HL-60/S4 (cell line): ENCODE data around the gene PTPRN2.
"Not testable (repeated sequence)": the region's sequence is repeated elsewhere in the genome, so short reads cannot be mapped to it uniquely, and the experiment has no call there.

ENCODE experiments used
- in situ Hi-C: fragments of 300-500 bp; cut with MboI; formaldehyde crosslinking; loops from 2 replicates; pipeline ENCODE4 v1.14.3; 2022; ENCODE audit warnings: low sequenced_read_pairs

The PTPRN2 gene

DNA sequence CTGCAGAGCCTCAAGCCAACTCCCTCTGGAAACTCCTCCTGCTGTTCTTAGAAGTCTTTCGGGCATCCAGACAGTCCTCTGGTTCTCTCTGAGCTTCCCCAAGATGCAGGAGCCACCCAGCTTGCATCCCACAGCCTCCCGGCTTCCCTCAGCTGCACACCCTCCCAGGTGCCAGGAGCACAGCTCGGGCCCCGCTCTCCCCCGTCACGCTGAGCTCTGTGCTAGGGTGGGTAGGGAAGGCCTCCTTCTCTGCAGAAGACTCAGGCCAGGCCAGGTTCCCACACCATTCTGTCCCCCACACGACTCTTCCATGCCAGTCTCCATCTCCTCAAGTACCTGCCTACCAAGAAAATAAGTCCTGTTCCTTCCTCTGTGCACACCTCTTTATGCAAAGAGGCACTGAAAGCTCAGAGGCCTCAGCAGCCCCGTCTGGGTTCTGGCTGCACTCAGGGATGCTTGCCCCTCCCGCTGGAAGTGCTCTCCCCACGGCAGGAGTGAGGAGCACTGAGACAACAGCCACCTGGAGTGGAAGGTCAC, 537.1 kb downstream of the PTPRN2 start:
- in situ Hi-C loops: no loop called here

DNA sequence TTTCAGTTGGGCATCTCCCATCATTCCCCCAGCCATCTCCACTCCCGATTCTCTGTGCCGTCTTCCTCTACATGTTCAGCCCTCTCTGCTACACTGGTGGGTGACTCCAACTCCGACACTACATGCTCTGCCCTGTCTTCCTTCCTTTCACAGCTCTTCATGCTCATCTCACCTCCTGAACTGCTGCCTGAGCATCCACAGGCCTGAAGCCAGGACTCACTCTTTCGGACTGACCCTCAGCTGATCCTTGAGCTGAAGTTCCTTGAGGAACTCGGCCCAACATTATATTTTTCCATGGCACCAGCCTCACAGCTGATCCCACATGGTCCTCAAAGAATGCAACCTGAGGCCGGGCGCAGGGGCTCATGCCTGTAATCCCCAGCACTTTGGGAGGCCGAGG, 538.4 kb downstream of the PTPRN2 start:
- in situ Hi-C loops: no loop called here

DNA sequence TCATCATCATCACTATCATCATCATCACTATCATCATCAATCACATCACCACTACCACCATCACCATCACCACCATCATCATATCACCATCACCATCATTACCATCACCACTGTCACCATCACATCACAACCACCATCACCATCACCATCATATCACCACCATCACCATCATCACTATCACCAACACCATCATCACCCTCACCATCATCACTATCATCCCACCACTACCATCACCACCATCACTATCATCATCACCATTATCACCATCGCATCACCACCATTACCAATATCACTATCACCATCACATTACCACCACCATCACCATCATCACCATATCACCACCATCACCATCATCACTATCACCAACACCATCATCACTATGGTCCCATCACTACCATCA, 539.1 kb downstream of the PTPRN2 start:
- in situ Hi-C loops: no loop called here

DNA sequence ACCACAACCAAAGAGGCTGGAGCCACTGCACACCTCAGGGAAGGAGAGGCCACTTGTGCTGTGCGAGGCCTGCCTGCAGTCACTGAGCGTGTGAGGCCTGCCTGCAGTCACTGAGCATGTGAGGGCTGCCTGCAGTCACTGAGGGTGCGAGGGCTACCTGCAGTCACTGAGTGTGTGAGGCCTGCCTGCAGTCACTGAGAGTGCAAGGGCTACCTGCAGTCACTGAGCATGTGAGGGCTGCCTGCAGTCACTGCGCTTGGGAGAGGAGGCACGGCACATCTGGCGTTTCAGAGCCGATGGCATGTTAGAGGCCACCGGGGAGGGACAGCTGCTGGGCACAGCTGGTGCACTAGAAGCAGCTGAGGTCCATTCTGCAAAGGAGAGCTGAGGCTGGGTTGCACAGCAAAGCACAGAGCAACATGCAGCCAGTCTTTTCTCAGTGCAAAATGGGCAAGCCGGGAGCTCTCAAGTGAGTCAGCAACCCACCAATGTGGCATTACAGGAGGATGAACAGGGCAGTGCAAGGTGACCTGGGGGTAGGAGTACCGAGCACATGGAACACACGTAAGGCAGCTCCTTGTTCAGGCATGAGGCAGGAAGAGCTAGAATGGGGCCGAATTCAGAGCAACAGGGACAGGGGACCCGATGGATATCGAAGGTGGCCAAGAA, 540.1 kb downstream of the PTPRN2 start:
- in situ Hi-C loops: no loop called here

DNA sequence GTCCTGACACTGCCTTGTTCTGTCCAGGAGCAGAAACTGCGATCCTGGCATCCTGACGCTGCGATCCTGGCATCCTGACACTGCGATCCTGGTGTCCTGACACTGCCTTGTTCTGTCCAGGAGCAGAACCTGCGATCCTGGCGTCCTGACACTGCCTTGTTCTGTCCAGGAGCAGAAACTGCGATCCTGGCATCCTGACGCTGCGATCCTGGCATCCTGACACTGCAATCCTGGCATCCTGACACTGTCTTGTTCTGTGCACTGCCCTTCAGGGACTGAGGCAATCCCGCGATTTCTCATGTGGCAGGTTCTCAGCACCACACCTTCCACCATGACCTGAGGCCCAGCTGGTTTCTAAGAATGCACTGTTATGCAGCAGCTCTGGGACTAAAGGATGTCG, 541.4 kb downstream of the PTPRN2 start:
- in situ Hi-C loops: not testable (repeated sequence)

DNA sequence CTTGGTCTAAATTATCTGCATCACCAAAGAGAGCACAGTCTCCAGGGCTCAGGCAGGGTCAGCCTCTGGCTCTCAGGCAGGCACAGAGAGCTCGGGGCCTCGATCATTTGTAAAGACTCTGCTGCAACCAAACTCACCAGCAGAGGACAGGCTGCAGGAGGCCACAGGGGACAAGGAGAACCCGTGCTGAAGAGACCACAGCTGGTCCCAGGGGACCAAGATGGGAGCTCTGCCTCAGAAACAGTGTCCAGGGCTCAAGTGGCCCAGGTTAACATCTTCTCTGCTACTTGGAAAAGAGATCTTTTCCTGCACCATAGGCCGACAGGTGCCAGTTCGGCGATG, 543.2 kb downstream of the PTPRN2 start:
- in situ Hi-C loops: no loop called here

DNA sequence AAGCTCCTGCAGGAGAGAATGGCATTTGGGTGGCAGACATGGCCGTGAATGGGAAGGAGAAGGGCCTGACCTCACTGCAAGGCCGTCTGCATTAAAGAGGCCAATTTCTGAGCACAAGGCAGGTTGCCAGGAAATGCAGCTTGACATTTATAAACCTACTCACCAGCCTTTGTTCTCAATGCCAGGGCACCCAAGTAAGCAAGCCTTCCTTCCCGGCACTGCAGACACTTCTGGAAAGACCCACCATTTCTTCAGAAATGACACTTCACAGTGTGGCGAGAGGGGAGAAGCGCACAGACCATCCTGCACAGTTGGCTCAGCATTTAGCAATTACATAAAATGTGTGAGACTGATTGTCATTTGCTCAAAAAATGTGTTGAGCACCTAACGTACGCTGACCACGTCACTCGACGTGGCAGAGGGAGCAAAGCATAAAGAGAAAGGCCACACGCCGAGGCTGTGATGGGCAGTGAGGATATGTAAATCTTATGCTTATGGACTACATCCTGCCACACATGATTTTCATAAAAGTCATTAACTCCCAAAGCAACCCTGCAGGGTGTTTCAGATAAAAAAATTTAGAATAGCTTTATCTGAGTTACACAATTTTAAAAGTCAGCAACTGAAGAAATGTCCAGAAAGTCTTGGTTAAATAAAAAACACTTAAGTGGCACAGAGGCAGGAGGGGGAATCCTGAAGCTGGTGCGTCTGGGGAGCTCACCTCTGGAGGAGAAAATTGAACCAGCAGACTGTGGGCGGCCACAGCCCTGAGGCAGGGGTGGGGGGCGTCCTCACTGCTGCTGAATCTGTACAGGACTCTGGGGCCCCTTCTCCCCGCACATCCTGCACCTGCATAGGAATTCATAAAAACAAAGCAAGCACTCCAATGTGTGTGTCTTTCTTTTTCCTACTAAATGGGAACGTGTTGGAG, 543.8 kb downstream of the PTPRN2 start:
- in situ Hi-C loops: no loop called here

DNA sequence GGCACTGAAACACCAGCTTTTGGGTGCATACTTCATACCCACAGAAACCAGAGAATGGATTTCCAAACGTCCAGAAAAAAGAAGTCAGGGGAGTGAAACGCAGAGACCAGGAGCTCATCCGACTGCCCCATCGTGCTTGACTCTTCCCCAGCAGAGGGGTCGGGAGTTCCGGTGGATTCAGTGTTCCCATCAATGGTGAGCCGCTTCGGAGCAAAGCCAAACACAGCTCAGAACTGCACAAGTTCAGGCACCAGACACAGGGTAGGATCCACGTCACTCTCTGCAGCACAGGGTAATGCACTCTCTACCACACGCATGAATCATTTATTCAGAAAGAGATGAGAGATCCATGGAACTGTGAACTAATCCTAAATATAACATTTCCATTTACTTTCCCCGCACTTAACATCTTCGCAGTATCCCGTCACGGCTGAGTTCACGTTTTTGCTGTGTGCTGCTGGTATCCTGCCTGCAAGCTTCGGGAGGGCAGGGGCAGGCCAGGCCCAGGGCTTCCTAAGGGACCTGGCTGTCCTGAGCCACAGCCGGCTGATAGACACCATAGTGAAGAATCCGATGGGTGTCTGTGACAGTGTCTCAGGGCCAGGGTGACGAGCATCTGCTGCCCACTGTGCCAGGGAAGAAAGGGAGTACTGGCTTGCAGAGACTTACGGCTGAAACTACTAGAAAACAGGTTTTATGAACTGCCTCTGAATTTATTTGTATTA, 545.3 kb downstream of the PTPRN2 start:
- in situ Hi-C loops: no loop called here

DNA sequence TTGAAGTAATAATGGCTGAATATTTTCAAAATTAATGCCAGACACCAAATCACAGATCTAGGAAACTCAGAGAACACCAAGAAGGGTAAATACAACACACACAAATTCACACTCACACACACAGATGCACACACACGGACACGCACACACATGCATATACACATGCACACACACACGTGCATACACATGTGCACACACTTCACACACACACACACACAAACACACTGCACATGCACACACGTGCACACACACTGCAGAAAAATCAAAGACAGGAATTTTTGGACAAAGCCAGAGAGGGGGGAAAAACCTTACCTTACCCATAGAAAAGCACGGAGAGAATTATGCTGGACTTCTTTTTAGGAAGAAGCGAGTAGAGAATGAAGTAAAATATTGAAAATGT, 547.4 kb downstream of the PTPRN2 start:
- in situ Hi-C loops: no loop called here

DNA sequence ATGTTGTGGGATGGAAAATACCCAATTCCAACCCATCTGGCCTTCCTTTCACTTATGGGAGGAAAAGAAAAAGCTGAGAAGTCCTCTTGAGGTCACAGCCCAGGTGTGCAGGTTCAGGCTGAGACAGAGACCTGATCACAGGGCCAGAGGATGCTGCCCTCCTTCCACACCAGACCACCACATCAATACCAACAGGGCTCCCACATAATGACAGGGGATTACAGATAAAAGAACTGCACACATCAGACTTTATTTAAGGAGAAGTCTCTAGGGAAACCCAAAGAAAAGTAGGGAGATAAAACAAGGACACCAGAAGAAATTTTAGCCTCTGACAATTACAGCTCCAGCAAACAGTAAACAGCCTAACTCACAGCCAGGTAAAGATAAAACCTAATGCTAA, 548.4 kb downstream of the PTPRN2 start:
- in situ Hi-C loops: no loop called here

DNA sequence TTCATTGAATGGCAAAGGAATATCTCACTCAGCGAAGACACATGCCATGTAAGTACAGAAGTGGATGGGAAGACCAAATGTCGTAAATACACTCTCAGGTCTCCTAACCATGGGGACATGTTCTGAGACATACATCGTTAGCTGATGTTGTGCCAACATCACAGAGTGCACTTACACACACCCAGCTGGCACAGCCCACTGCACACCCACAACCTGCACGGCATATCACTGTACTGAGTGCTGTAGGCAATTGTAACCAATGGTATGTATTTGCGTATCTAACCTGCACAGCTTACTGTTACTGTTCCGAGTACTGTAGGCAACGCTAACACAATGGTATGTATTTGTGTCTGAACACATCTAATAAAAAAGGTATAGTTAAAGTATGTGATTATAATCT, 550.4 kb downstream of the PTPRN2 start:
- in situ Hi-C loops: no loop called here

DNA sequence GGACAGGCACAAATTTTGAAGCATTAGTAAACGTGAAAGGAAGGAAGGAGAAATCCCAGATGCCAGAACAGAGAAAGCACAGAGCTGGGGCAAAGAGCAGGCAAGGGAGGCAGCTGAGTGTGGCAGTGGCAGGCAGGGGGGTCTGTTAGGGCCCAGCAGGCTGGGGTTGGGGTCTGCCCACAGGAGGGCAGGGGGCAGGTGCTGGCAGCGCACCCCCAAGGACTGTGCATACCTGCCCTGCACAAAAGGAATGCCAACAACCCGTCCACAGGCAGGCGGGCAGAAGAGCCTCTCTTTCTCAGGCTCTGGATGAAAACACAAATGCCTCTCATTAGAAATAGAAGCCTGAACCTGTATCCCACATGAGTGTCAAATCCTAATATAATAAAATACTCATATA, 552.3 kb downstream of the PTPRN2 start:
- in situ Hi-C loops: no loop called here

DNA sequence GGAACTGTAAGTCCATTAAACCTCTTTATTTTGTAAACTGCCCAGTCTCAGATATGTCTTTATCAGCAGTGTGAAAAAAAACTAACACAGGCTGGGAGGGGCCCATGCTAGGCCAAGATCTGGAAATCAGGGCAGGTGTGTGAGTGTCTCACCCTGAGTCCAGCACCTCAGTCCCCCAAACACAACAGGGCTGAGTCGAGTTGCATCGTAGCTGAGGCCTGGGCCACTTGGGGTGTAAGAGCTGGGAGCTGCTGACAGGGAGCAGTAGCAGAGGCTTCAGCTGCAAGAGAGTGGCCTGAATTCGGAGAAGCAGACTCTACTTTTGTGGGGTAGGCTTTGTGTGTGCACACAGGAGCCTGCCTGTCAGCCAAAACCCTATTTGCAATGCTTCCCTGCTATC, 553.1 kb downstream of the PTPRN2 start:
- in situ Hi-C loops: no loop called here

DNA sequence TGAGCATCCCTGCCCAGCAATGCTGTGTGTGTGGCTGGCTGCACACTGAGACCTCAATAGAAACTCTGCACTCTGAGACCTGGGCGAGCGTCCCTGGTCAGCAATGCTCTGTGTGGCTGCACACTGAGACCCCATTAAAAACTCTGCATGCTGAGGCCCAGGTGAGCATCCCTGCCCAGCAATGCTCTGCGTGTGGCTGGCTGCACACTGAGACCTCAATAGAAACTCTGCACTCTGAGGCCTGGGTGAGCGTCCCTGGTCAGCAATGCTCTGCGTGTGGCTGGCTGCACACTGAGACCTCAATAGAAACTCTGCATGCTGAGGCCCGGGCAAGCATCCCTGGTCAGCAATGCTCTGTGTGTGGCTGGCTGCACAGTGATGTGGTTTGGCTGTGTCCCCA, 553.7 kb downstream of the PTPRN2 start:
- in situ Hi-C loops: not testable (repeated sequence)

DNA sequence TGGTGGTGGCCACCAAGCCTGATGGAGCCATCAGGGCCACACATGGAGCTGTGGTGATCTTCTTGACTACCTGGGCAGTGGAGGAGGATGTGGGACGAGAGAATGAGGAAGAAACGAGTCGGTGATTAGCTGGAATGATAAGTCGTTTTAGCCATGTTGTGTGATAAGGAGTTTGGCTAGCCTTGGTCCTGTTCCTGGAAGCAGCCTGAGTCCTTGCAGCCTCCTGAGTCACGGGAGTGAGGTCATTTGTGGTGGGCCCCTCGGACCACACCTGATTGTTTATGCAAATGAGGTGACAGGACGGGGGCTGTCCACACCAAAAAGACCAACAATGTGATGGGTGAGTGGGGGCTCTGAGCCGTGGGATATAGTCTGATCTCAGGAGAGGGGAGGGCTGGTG, 554.4 kb downstream of the PTPRN2 start:
- in situ Hi-C loops: no loop called here

DNA sequence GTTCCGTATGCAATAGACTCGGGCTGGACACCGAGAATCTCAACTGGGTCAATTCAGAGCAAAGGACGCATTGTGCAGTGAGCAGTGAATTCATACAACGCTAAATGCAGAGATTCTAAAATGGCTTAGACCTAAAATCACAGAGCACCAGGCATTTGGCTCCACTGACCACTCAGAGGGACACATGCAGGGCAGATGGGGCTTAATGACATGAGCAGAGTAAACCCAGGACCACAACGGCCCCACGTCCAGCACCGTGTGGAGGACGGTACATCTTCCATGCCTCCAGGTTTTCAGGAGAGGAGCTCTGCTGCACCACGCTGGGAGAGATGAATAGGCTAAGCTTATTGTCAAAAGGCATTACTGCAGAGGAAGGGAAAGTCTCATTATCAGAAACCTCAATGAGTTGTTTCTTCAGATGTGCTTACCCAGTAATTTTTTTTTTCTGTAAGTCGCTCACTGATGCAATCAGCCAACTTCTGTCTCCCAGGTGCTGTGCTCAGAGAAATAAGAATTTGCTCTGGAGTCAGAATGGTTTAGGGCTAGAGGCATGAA, 555.0 kb downstream of the PTPRN2 start:
- in situ Hi-C loops: no loop called here

DNA sequence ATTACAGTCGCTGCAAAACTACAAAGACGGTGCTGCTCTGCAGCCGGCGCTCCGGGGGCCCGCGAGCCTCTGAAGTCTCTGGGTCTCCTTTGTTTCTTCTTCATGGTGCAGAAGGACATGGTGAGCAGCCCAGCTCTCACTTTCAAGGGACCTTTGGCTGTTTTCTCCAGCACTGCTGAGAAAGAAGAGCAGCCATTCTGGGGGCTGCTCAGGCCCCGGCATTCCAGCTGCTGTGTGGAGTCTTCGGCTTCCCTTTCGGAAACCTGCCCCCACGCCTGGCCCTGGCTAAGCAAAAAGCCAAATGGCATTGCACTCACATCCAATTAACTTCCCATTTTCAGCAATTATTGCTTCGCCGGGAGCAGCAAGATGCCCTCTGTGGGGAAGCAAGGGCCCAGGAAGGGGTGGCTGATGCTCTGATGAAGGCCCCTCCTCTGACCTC, 555.7 kb downstream of the PTPRN2 start:
- in situ Hi-C loops: no loop called here

DNA sequence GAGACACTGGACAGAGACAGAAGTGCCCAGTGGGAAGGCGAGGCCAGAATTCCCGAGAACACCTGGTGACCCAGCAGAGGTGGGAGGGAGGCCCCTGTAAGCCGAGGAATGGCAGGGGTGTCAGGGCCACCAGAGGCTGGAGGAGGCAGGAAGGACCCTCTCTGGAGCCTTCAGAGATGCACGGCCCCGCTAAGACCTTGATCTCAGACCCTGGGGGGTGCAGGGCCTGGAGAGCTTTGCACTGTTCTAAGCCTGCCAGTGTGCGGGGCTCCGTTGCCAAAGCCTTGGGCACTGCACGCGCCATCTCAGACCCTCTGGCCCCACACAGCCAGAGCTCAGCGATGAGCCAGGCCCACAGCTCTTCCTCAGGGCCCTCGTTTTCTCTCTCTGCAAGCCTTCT, 557.1 kb downstream of the PTPRN2 start:
- in situ Hi-C loops: no loop called here

DNA sequence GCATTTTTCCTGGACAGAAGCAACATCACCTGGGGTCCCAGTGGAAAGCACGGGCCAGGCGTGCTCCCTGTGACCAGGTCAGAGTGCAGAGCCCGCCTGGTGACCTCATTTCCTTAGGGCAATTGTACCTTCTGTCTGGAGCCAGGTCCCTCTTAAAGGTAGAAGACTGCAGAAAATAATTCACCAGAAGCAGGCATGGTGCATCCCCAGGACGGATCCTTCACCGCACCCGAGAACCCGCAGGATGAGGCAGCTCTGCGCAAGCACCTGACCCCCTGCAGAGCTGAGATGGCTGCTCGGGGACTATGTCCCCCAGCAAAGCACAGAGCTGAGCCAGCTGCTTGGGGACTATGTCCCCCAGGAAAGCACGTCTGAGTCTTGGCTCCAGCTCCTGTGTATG, 557.6 kb downstream of the PTPRN2 start:
- in situ Hi-C loops: no loop called here

DNA sequence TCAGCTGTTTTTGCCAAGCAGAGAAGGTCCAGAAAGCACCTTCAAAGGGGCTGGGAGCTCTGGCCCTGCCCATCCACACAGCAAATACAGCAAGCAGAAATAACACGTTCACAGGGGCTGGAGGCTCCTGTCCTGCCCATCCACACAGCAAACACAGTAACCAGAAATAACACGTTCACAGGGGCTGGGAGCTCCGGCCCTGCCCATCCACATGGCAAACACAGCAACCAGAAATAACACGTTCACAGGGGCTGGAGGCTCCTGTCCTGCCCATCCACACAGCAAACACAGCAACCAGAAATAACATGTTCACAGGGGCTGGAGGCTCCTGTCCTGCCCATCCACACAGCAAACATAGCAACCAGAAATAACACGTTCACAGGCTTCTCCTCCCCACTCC, 558.1 kb downstream of the PTPRN2 start:
- in situ Hi-C loops: no loop called here

DNA sequence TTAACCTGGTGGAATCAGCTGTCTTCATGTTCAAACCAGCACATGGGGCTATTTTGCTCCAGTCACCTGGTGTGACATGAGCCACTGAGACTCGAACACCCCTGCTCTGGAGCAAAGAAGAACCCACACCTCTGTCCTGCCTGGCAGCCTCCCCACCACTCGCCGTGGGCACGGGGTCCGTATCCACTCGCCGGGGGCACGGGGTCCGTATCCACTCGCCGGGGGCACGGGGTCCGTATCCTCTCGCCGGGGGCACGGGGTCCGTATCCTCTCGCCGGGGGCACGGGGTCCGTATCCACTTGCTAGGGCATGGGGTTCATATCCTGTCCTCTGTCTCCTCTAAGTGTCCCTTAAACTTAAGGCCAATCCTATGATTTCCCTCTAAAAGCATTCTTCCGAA, 558.7 kb downstream of the PTPRN2 start:
- in situ Hi-C loops: no loop called here
